ENCODE results near the gene WNT11. TPM values are rescaled to one million over a fixed set of nuclear protein-coding genes. Genes with fewer than 3 reads are reported as not detected.

WNT11 gene
- total RNA-seq, 4 donors from 2014 or later = 4.2 to 11.4 (median 7.4) TPM

DNA sequence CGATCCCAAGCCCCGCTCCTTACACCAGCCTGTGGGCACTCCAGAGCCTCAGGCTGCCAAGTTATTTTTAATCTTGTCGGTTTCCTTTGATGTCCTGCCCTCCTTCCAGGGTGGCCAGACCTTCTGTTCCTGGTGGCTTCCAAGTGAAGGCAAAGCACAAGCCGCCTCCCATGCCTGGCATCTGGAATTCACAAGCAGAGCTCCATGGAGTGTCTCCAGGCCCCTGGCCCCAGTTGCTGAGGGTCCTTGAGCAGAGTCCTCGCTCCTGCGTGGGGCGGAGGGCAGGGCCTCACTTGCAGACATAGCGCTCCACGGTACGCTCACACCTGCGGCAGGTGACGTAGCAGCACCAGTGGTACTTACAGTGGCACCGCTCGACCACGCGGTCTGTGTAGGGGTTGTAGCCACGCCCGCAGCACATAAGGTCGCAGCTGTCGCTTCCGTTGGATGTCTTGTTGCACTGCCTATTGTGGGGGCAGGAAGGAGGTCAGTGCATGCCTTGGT, 19.5 kb downstream of the WNT11 start:
- no peak for TF ChIP-seq POLR2A (IDR thresholded peaks at IDR 0.05)
- TF ChIP-seq, protein P1, sequence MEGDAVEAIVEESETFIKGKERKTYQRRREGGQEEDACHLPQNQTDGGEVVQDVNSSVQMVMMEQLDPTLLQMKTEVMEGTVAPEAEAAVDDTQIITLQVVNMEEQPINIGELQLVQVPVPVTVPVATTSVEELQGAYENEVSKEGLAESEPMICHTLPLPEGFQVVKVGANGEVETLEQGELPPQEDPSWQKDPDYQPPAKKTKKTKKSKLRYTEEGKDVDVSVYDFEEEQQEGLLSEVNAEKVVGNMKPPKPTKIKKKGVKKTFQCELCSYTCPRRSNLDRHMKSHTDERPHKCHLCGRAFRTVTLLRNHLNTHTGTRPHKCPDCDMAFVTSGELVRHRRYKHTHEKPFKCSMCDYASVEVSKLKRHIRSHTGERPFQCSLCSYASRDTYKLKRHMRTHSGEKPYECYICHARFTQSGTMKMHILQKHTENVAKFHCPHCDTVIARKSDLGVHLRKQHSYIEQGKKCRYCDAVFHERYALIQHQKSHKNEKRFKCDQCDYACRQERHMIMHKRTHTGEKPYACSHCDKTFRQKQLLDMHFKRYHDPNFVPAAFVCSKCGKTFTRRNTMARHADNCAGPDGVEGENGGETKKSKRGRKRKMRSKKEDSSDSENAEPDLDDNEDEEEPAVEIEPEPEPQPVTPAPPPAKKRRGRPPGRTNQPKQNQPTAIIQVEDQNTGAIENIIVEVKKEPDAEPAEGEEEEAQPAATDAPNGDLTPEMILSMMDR (IDR thresholded peaks at IDR 0.05) = no peak
- H3K4me3 ChIP-seq (ENCODE audit: low read depth, poor library complexity, severe bottlenecking) = no peak overlapping the region
- WGBS, 2 donors = 87 to 91% methylated on average over 21 of the region's 21 CpGs
- intact Hi-C loops (cut with DNase I; ENCODE audit: low total_unique reads) = no loop called here
- no peak for DNase-seq (ENCODE audit: low spot score in 2 of 2)

DNA sequence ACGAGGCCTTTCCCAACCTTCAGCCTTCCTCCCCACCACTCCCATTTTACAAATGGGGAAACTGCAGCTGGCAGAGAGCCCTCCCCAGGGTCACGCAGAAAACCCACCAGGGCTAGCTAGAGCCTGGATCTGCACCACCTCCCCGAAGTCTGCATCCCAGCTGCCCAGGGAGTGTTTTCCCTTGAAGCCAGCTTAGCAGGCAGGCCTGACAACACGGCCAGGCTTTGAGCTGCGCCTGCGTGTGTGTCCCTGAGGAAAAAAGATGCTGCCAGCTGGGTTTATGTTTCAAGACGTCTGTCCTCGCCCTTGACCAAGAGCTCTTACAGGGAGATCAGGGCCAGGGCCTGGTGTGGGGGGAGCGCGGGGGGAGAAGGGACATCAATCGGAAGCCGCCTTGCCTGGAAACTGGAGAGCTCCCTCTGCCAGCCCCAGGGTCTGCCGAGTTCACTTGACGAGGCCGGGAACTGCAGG, 20.3 kb downstream of the WNT11 start:
- whole genome bisulfite sequencing, 2 donors = 39 to 40% methylated on average over 14 to 15 of the region's 15 CpGs
- TF ChIP-seq, protein P1 (IDR thresholded peaks at IDR 0.05) = no peak
- TF ChIP-seq POLR2A (IDR thresholded peaks at IDR 0.05) = no peak
- intact Hi-C loops (cut with DNase I; ENCODE audit: low total_unique reads) = no loop called here
- peak in 1 of 2 donors; percentile 92 for DNase-seq (ENCODE audit: low spot score in 2 of 2)
- H3K4me3 ChIP-seq (ENCODE audit: low read depth, poor library complexity, severe bottlenecking) = no peak overlapping the region

DNA sequence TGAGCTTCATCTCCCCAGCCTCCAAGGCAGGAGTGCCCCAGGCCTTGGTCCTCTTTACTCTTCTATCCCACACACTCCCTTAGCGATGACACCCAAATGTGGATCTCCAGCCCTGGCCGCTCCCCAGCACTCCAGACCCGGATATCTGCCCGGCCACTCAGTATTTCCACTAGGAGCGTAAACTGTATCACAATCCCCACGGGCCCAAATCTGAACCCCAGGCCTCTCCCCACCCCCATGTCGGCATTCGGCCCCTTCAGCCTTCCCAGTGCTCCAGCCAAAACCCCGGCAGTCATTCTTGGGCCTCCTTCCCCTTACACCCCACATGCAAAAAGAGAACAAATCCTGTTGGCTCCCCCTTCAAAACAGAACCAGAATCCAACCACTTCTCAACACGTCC, 20.8 kb downstream of the WNT11 start:
- WGBS, 2 donors = 57 to 58% methylated on average over 10 of the region's 10 CpGs
- no peak overlapping the region for H3K4me3 ChIP-seq (ENCODE audit: low read depth, poor library complexity, severe bottlenecking)
- no peak for TF ChIP-seq POLR2A (IDR thresholded peaks at IDR 0.05)
- TF ChIP-seq, protein P1 (IDR thresholded peaks at IDR 0.05) = no peak
- intact Hi-C loops (cut with DNase I; ENCODE audit: low total_unique reads) = no loop called here
- no peak for DNase-seq (ENCODE audit: low spot score in 2 of 2)

DNA sequence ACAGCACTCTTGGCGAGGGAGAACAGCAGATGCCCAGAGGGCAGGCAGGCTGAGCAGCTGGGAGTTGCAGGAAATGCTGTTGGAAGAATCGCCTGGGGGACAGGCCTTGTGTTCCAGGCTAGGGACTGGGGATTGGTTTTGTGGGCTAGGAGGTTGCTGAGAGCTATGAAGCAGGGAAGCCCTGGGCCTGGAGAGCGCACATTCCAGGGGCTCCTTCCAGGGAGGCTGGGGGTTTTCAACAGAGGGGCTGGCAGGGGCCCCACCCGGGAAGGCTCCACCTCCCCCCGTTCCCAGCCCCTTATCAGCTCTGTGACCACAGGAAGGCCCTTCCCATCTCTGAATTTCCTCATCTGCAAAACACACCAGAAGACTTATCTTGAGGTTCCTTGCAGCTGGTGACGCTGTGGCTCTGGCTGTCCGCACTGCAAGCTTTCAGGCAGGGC, 21.7 kb downstream of the WNT11 start:
- intact Hi-C loops (cut with DNase I; ENCODE audit: low total_unique reads) = no loop called here
- TF ChIP-seq, protein P1 (IDR thresholded peaks at IDR 0.05) = no peak
- no peak for TF ChIP-seq POLR2A (IDR thresholded peaks at IDR 0.05)
- no peak for DNase-seq (ENCODE audit: low spot score in 2 of 2)
- no peak overlapping the region for H3K4me3 ChIP-seq (ENCODE audit: low read depth, poor library complexity, severe bottlenecking)
- 54 to 58% methylated on average over 6 of the region's 7 CpGs for WGBS, 2 donors

DNA sequence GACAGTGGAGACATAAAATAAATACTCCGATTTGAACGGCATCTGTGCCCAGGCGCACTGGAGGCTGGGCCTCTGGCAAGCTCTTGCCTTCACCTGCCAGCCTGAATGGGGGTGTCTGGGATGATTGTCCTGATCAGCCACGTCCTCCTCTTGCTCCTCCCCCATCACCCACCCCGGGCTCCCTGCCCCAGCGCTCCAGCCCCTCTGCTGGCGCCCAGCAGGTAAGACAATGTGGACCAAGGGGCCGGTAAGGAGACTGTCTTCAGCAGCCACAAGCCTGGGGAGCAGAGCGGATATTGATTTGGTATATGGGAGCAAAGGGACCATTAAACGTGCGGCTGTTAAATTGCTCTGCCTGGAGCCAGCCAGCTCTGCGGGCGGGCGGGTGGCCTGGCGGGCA, 24.9 kb downstream of the WNT11 start:
- TF ChIP-seq POLR2A (IDR thresholded peaks at IDR 0.05) = no peak
- TF ChIP-seq, protein P1 (IDR thresholded peaks at IDR 0.05) = no peak
- 91 to 93% methylated on average over 15 of the region's 15 CpGs for WGBS, 2 donors
- H3K4me3 ChIP-seq (ENCODE audit: low read depth, poor library complexity, severe bottlenecking) = no peak overlapping the region
- DNase-seq (ENCODE audit: low spot score in 2 of 2) = no peak
- intact Hi-C loops (cut with DNase I; ENCODE audit: low total_unique reads) = no loop called here

DNA sequence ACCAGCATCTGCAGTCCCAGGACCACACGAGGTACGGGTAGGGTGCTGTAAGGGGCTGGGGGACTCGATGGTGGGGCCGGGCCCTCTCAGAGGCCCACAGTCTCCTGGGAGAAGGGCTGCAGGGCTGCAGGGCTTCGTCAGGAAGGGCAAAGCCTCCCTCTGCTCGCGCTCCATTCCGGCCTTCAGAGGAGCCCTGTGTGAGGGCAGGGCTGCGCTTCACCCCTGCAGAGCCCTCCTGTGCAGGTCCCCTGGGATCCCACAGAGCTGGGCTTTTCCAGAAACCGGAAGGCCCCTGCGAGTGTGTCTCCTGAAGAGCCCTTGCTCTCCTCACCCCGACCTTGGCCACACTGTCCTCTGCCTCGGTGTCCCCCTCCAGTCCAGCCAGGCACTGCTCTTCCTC, 27.2 kb downstream of the WNT11 start:
- no peak for DNase-seq (ENCODE audit: low spot score in 2 of 2)
- no peak overlapping the region for H3K4me3 ChIP-seq (ENCODE audit: low read depth, poor library complexity, severe bottlenecking)
- no peak for TF ChIP-seq POLR2A (IDR thresholded peaks at IDR 0.05)
- TF ChIP-seq, protein P1 (IDR thresholded peaks at IDR 0.05) = no peak
- 85 to 88% methylated on average over 6 to 13 of the region's 13 CpGs for WGBS, 2 donors
- intact Hi-C loops (cut with DNase I; ENCODE audit: low total_unique reads) = no loop called here
